K562 (cell line): Measurements from ENCODE around the gene C3orf70.

Experiments
- CHD1 ChIP-seq: fragments of 200-600 bp; sonication (generic); IDR thresholded peaks from one replicate; pipeline ENCODE4 v1.6.1; 2012; ENCODE audit warnings: mild to moderate bottlenecking, moderate library complexity, low read length, inconsistent platforms
- ELF1 ChIP-seq: fragments of 200-800 bp; sonication (Bioruptor generic); IDR thresholded peaks from 2 replicates; pipeline ENCODE4 v1.6.1; 2016; ENCODE audit warnings: missing genetic modification characterization, missing compliant biosample characterization
- IRF2 ChIP-seq: sonication (generic); formaldehyde crosslinking; IDR thresholded peaks from 2 replicates; pipeline ENCODE4 v1.8.1; 2022; ENCODE audit warnings: mild to moderate bottlenecking, missing genetic modification reagents
- ZKSCAN1 ChIP-seq: fragments of 150-350 bp; IDR thresholded peaks from 2 replicates; pipeline ENCODE4 v1.6.1; 2016; ENCODE audit warnings: low read depth, low read length
- ZNF282 ChIP-seq: sonication (generic); formaldehyde crosslinking; IDR thresholded peaks from 2 replicates; pipeline ENCODE4 v1.8.1; 2023; ENCODE audit warnings: missing genetic modification reagents
- TF ChIP-seq, protein P1 (sequence below), 3 experiments: IDR thresholded peaks in 2 of 3; conservative IDR thresholded peaks in 1 of 3; 2 replicates each; pipeline ENCODE4 v1.5.1; 2011 to 2012; ENCODE audit warnings: low read length in 3 of 3, mild to moderate bottlenecking in 3 of 3, control low read depth in 2 of 3, improper control_type of control experiment in 1 of 3, inconsistent platforms in 1 of 3, low read depth in 1 of 3, mixed read lengths in 1 of 3, moderate library complexity in 1 of 3; ENCODE audit not compliant: insufficient read depth in 2 of 3

DNA sequence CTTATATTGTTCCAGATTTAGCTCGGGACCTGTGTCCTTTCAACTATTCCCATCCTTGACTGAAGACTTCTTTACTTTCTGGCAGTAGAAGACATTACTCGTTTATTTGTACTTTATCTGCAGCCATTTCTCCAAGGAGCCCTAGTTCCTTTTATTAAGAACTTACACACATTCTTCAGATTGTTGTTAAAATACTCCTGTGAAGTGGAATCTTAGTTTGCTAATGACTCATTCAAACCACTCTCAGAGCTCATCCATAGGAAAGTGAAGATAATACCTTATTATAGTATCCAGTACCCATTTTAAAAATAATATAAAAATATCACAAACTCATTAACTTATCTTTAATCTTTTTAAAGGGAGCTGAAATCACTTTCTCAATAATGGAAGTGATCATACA is 63.5 kb downstream of the C3orf70 start:
- no peak for TF ChIP-seq ELF1 (tag)
- TF ChIP-seq ZKSCAN1: no peak
- no peak for TF ChIP-seq CHD1
- TF ChIP-seq, protein P1, sequence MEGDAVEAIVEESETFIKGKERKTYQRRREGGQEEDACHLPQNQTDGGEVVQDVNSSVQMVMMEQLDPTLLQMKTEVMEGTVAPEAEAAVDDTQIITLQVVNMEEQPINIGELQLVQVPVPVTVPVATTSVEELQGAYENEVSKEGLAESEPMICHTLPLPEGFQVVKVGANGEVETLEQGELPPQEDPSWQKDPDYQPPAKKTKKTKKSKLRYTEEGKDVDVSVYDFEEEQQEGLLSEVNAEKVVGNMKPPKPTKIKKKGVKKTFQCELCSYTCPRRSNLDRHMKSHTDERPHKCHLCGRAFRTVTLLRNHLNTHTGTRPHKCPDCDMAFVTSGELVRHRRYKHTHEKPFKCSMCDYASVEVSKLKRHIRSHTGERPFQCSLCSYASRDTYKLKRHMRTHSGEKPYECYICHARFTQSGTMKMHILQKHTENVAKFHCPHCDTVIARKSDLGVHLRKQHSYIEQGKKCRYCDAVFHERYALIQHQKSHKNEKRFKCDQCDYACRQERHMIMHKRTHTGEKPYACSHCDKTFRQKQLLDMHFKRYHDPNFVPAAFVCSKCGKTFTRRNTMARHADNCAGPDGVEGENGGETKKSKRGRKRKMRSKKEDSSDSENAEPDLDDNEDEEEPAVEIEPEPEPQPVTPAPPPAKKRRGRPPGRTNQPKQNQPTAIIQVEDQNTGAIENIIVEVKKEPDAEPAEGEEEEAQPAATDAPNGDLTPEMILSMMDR (IDR thresholded peaks at IDR 0.05 in 2 of 3, conservative IDR thresholded peaks at IDR 0.05 in 1 of 3; ENCODE audit: insufficient read depth in 2 of 3, low read depth in 1 of 3, low read length in 3 of 3): no peak
- no peak for TF ChIP-seq ZNF282
- TF ChIP-seq IRF2 (CRISPR knock-in tag): no peak
